ENCODE results near the gene HNRNPA1. TPM values are rescaled to one million over a fixed set of nuclear protein-coding genes. Genes with fewer than 3 reads are reported as not detected.

The HNRNPA1 gene
- polyA plus RNA-seq, 3 donors = 266 to 1,181 (median 308) TPM

DNA sequence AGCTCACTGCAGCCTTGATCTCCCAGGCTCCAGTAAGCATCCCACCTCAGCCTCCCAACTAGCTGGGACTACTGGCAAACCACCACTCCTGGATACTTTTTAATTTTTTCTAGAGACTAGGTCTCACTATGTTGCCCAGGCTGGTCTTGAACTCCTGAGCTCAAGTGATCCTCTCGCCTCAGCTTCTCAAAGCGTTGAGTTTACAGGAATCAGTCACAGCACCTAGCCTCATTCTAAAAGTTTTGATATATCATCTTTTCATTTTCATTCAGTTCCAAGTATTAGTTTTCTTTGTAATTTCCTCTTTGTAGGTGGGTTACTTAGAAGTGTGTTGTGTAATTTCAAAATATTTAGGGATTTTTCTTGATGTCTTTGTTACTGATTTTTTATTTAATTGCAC lies 10.2 kb upstream of the HNRNPA1 start:
- Mint-ChIP-seq H3K27ac (no peak overlapping the region), H3K9me3 (no peaks in the 10 kb centered on the region), H3K36me3 (peaks cover 14 to 22% of the 10 kb centered on the region in 2 donors), H3K27me3 (ENCODE audit: low read depth in 3 of 3) (no peaks in the 10 kb centered on the region), H3K4me1 (peaks cover 9% of the 10 kb centered on the region), H3K4me3 (no peak overlapping the region)
- Histone ChIP-seq H3K9me3 (replicated peaks in 1 of 2; ENCODE audit: control insufficient read depth in 1 of 2, insufficient read depth in 1 of 2, low read length in 2 of 2) (no peaks in the 10 kb centered on the region), H3K4me2 (replicated peaks; ENCODE audit: extremely low read depth, low read length, poor library complexity, severe bottlenecking) (no peak overlapping the region), H4K20me1 (ENCODE audit: insufficient read depth, low read length) (no peaks in the 10 kb centered on the region), H3K9ac (ENCODE audit: insufficient read depth, low read length, poor library complexity, severe bottlenecking) (no peak overlapping the region), H3K4me3 (replicated peaks in 1 of 3; ENCODE audit: low read depth in 2 of 3, low read length in 3 of 3) (no peak overlapping the region), H3K79me2 (ENCODE audit: insufficient read depth, low read length) (peaks cover 98% of the 10 kb centered on the region), H3K36me3 (replicated peaks in 1 of 2; ENCODE audit: control insufficient read depth in 1 of 2, insufficient read depth in 2 of 2, low read length in 2 of 2) (peaks cover 6 to 23% of the 10 kb centered on the region in 2 donors), H2AFZ (ENCODE audit: insufficient read depth, low read depth, low read length, poor library complexity, severe bottlenecking) (no peak overlapping the region), H3K4me1 (ENCODE audit: control insufficient read depth in 1 of 2, insufficient read depth in 2 of 2, low read length in 2 of 2) (peaks cover 0 to 6% of the 10 kb centered on the region in 2 donors), H3K27me3 (ENCODE audit: control insufficient read depth in 2 of 2, insufficient read depth in 2 of 2, low read length in 2 of 2) (no peaks in the 10 kb centered on the region), H3K27ac (ENCODE audit: low read depth in 1 of 2, low read length in 2 of 2) (no peak overlapping the region)
- TF ChIP-seq, protein P1, sequence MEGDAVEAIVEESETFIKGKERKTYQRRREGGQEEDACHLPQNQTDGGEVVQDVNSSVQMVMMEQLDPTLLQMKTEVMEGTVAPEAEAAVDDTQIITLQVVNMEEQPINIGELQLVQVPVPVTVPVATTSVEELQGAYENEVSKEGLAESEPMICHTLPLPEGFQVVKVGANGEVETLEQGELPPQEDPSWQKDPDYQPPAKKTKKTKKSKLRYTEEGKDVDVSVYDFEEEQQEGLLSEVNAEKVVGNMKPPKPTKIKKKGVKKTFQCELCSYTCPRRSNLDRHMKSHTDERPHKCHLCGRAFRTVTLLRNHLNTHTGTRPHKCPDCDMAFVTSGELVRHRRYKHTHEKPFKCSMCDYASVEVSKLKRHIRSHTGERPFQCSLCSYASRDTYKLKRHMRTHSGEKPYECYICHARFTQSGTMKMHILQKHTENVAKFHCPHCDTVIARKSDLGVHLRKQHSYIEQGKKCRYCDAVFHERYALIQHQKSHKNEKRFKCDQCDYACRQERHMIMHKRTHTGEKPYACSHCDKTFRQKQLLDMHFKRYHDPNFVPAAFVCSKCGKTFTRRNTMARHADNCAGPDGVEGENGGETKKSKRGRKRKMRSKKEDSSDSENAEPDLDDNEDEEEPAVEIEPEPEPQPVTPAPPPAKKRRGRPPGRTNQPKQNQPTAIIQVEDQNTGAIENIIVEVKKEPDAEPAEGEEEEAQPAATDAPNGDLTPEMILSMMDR (IDR thresholded peaks at IDR 0.05) = no peak
- DNase-seq = no peak
- WGBS (ENCODE audit: insufficient coverage) = no CpG with 5 or more reads among the region's 2 CpGs
- intact Hi-C loops (cut with micrococcal nuclease) = loop anchor here in 1 of 2 donors (10.0 kb wide), 1 partner anchor 54 kb away; the partner anchor contains the start of gene COPZ1

DNA sequence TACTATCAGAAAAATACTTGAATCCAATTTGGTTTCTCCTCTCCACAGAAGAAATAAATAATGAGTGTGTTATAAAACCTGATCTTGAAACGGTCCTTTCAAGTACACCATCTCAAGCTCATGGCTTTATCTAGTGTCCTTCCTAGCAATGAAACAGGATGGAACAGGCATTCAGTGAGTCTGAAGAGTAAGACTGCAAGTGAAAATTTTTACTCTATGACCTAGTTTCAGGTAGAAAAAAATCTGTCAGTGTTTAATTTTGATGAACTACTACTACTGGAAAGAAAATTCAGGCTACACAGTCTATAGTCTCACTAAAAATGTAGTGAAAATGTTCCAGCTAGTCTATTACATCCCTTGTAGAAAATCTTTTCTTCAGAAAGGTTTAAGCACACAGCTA lies 8.3 kb upstream of the HNRNPA1 start:
- H3K9ac ChIP-seq (ENCODE audit: insufficient read depth, low read length, poor library complexity, severe bottlenecking) = no peak overlapping the region

More for the DNA sequence above, 8.3 kb upstream of the HNRNPA1 start:
- TF ChIP-seq, protein P1 (IDR thresholded peaks at IDR 0.05) = no peak
- H3K9me3 Mint-ChIP-seq = no peaks in the 10 kb centered on the region
- no peaks in the 10 kb centered on the region for H3K9me3 ChIP-seq (replicated peaks in 1 of 2; ENCODE audit: control insufficient read depth in 1 of 2, insufficient read depth in 1 of 2, low read length in 2 of 2)
- H3K27ac Mint-ChIP-seq = peak overlapping the region in 1 of 7 donors; percentile 21
- H3K4me2 ChIP-seq (replicated peaks; ENCODE audit: extremely low read depth, low read length, poor library complexity, severe bottlenecking) = no peak overlapping the region
- H3K27me3 ChIP-seq (ENCODE audit: control insufficient read depth in 2 of 2, insufficient read depth in 2 of 2, low read length in 2 of 2) = no peaks in the 10 kb centered on the region
- peaks cover 14 to 22% of the 10 kb centered on the region in 2 donors for H3K36me3 Mint-ChIP-seq
- no peak overlapping the region for H3K27ac ChIP-seq (ENCODE audit: low read depth in 1 of 2, low read length in 2 of 2)
- no peak overlapping the region for H3K4me3 ChIP-seq (replicated peaks in 1 of 3; ENCODE audit: low read depth in 2 of 3, low read length in 3 of 3)
- intact Hi-C loops (cut with micrococcal nuclease) = loop anchor here in 1 of 2 donors (10.0 kb wide), 1 partner anchor 53 kb away; the partner anchor contains the start of gene COPZ1
- H4K20me1 ChIP-seq (ENCODE audit: insufficient read depth, low read length) = no peaks in the 10 kb centered on the region
- H3K79me2 ChIP-seq (ENCODE audit: insufficient read depth, low read length) = peaks cover 98% of the 10 kb centered on the region
- H3K36me3 ChIP-seq (replicated peaks in 1 of 2; ENCODE audit: control insufficient read depth in 1 of 2, insufficient read depth in 2 of 2, low read length in 2 of 2) = peaks cover 6 to 23% of the 10 kb centered on the region in 2 donors
- WGBS (ENCODE audit: insufficient coverage) = no CpG with 5 or more reads among the region's 1 CpG
- H3K27me3 Mint-ChIP-seq (ENCODE audit: low read depth in 3 of 3) = peaks cover 0 to 1% (median 0%) of the 10 kb centered on the region in 3 donors
- H3K4me1 Mint-ChIP-seq = peaks cover 16% of the 10 kb centered on the region
- no peak overlapping the region for H2AFZ ChIP-seq (ENCODE audit: insufficient read depth, low read depth, low read length, poor library complexity, severe bottlenecking)
- DNase-seq = no peak
- H3K4me1 ChIP-seq (ENCODE audit: control insufficient read depth in 1 of 2, insufficient read depth in 2 of 2, low read length in 2 of 2) = peaks cover 4 to 10% of the 10 kb centered on the region in 2 donors
- no peak overlapping the region for H3K4me3 Mint-ChIP-seq
